Ishikawa (cell line): ENCODE measurements around the gene FAM170B.

ENCODE experiments used
- CEBPB ChIP-seq: IDR thresholded peaks from 2 replicates; pipeline ENCODE4 v1.6.1; 2012
- CREB1 ChIP-seq: IDR thresholded peaks from 2 replicates; pipeline ENCODE4 v1.6.1; 2012; ENCODE audit warnings: low read depth
- EGR1 ChIP-seq: IDR thresholded peaks from 2 replicates; pipeline ENCODE4 v1.6.1; 2012
- EP300 ChIP-seq: IDR thresholded peaks from 2 replicates; pipeline ENCODE4 v1.6.1; 2012; ENCODE audit warnings: borderline replicate concordance
- FOXM1 ChIP-seq: IDR thresholded peaks from 2 replicates; pipeline ENCODE4 v1.6.1; 2012; ENCODE audit warnings: low read depth, borderline replicate concordance
- NFIC ChIP-seq: IDR thresholded peaks from 2 replicates; pipeline ENCODE4 v1.6.1; 2012
- RAD21 ChIP-seq: IDR thresholded peaks from 2 replicates; pipeline ENCODE4 v1.6.1; 2012; ENCODE audit warnings: low read depth
- TAF1 ChIP-seq: IDR thresholded peaks from 2 replicates; pipeline ENCODE4 v1.6.1; 2012; ENCODE audit warnings: low read depth, mild to moderate bottlenecking
- TCF12 ChIP-seq: IDR thresholded peaks from 2 replicates; pipeline ENCODE4 v1.6.1; 2012; ENCODE audit warnings: low read depth
- TEAD4 ChIP-seq: IDR thresholded peaks from 2 replicates; pipeline ENCODE4 v1.6.1; 2012
- YY1 ChIP-seq: IDR thresholded peaks from 2 replicates; pipeline ENCODE4 v1.6.1; 2012; ENCODE audit warnings: low read depth
- ZBTB7A ChIP-seq: IDR thresholded peaks from 2 replicates; pipeline ENCODE4 v1.6.1; 2012; ENCODE audit warnings: low read depth
- TF ChIP-seq, protein P1 (sequence below): IDR thresholded peaks from 2 replicates; pipeline ENCODE4 v1.6.1; 2012
- TF ChIP-seq, protein P2 (sequence below): IDR thresholded peaks from 2 replicates; pipeline ENCODE4 v1.6.1; 2012
- TF ChIP-seq, protein P3 (sequence below): IDR thresholded peaks from 2 replicates; pipeline ENCODE4 v1.6.1; 2012; ENCODE audit warnings: low read depth, mild to moderate bottlenecking

FAM170B gene

DNA sequence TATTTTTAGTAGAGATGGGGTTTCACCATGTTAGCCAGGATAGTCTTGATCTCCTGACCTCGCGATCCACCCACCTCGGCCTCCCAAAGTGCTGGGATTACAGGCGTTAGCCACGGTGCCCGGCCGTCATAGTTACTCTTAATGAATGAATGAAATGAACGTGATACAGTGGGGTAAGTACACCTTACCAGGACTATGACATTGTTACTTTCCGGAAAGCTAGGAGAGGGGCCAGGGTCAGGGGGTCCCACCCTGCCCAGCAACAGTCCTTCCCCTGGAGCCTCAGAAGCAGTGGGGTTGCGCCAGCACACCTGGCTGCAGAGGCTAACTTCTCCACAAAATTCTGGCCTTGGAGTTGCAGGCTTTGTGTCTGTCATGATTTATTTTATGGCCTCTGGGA lies 39.9 kb downstream of the FAM170B start:
- TF ChIP-seq FOXM1 (no peak), TCF12 (no peak), TAF1 (no peak), TEAD4 (no peak), EP300 (no peak), CREB1 (no peak), CEBPB (no peak), EGR1 (no peak), RAD21 (no peak), NFIC (no peak), ZBTB7A (no peak), YY1 (no peak)
- TF ChIP-seq, protein P1, sequence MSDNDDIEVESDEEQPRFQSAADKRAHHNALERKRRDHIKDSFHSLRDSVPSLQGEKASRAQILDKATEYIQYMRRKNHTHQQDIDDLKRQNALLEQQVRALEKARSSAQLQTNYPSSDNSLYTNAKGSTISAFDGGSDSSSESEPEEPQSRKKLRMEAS = no peak

DNA sequence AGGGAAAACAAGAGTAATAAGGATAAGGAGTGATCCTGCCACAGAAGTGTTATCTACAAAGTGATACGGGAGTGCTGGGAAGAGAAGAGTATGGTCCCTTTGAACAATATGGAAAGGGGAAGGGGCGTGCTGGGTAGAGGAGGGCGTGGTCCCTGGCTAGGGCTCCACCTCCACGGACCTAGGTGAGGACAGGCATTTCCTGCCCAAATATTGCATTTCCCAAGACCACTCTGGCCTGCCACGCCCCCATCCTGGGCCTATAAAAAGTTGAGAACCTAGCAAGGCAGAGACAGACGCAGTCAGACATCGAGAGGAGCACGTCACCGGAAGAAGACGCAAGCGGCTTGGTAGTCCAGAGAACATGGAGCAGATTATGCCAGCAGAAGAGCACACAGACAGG lies 41.3 kb downstream of the FAM170B start:
- TF ChIP-seq YY1 = no peak
- TF ChIP-seq TEAD4 = no peak
- TF ChIP-seq EP300 = no peak
- no peak for TF ChIP-seq RAD21
- no peak for TF ChIP-seq CEBPB
- no peak for TF ChIP-seq ZBTB7A
- no peak for TF ChIP-seq NFIC

DNA sequence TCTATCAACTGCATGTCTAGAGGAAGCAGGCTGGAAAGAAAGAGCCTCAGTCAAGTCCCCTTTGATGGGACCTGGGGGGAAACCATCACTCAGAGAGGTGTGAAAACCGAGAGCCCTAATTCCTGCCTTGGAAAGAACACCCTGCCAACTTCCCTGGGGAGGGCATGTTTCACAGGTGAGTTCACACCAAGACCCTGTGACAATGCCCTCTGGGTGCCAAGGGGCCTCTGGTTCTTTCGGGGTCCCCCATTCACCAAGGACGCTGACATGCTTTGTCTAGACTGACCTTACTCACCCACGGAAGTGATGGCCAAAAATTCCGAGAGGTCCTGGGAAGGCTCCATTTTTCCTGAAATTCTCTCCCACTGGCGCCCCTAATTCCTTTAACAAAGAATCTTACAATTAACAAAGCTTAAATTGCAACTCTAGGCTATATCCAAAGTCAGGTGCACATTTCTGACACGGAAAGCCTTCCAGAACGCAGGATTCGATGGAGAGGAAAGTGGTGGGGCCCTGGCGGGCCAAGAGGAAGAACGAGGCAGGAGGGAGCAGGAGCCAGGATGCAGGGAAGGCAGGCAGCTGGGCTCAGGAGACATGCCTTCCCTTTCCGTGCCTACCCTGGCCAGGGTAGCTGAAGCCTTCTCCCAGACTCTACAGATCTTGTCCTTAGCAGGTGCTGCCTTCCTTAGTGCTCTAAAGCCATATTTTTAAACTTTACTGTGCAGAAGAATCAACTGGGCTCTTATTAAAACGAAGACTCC lies 42.2 kb downstream of the FAM170B start:
- TF ChIP-seq FOXM1 = no peak
- TF ChIP-seq CEBPB = no peak
- TF ChIP-seq, protein P2, sequence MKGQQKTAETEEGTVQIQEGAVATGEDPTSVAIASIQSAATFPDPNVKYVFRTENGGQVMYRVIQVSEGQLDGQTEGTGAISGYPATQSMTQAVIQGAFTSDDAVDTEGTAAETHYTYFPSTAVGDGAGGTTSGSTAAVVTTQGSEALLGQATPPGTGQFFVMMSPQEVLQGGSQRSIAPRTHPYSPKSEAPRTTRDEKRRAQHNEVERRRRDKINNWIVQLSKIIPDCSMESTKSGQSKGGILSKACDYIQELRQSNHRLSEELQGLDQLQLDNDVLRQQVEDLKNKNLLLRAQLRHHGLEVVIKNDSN = no peak
- no peak for TF ChIP-seq ZBTB7A
- TF ChIP-seq EGR1 = no peak
- no peak for TF ChIP-seq CREB1

DNA sequence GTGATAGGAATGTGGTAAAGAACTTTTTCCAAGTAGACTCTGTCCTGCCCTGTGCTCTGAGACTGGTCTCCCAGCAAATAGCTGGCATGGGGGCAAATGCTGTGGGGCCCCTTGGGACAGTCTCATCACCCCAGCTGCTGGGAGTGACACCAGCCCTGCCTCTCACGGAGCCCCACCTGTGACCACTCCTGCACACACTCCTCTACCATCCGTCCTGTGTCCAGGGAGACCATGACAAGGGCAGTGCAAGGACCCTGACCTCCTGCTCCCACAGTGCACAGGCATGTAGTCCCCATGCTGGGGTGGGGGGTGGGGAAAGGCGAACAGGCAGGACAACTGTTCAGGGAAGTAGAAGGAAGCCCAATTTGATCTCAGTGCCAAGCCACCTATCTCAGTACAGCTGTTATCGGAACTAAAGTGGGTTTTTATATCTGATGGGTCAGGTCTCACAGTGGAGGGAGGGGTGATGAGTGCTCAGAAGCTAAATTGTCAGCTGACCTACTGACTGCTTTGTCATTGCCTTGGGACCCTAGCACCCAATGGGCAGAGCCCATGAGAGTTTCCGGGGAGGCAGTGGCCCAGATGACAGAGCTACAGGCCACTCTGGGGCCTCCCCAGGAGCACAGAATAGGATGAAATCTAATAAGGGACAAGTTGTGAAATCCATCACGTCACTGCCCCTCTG lies 43.0 kb downstream of the FAM170B start:
- no peak for TF ChIP-seq TAF1
- TF ChIP-seq, protein P3, sequence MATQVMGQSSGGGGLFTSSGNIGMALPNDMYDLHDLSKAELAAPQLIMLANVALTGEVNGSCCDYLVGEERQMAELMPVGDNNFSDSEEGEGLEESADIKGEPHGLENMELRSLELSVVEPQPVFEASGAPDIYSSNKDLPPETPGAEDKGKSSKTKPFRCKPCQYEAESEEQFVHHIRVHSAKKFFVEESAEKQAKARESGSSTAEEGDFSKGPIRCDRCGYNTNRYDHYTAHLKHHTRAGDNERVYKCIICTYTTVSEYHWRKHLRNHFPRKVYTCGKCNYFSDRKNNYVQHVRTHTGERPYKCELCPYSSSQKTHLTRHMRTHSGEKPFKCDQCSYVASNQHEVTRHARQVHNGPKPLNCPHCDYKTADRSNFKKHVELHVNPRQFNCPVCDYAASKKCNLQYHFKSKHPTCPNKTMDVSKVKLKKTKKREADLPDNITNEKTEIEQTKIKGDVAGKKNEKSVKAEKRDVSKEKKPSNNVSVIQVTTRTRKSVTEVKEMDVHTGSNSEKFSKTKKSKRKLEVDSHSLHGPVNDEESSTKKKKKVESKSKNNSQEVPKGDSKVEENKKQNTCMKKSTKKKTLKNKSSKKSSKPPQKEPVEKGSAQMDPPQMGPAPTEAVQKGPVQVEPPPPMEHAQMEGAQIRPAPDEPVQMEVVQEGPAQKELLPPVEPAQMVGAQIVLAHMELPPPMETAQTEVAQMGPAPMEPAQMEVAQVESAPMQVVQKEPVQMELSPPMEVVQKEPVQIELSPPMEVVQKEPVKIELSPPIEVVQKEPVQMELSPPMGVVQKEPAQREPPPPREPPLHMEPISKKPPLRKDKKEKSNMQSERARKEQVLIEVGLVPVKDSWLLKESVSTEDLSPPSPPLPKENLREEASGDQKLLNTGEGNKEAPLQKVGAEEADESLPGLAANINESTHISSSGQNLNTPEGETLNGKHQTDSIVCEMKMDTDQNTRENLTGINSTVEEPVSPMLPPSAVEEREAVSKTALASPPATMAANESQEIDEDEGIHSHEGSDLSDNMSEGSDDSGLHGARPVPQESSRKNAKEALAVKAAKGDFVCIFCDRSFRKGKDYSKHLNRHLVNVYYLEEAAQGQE = no peak
- TF ChIP-seq TCF12 = no peak
- TF ChIP-seq, protein P1 = no peak
- TF ChIP-seq EP300 = no peak
- no peak for TF ChIP-seq YY1
- TF ChIP-seq NFIC = no peak
- TF ChIP-seq EGR1 = no peak
- TF ChIP-seq CREB1 = no peak
- TF ChIP-seq CEBPB = no peak
- TF ChIP-seq, protein P2 = no peak
- no peak for TF ChIP-seq TEAD4
- TF ChIP-seq ZBTB7A = no peak

DNA sequence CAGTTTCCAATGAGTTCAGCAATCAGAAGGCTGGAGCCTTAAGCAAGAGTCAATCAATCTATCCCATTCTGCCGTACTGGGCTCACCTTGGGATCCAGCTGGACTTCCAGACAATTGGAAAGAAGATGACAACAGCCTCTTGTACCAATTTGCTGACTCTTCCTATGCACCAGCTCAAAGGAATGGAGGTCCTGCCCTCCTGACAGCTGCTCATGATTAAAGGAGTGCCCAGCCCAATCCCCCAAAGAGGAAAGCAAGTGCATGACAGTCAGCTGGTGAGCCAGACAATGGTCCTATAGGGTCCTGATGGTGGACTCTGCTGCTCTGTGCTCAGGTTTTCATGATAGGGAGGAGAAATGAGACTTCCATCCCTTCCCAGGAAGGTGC lies 43.6 kb downstream of the FAM170B start:
- TF ChIP-seq, protein P2 = no peak
- no peak for TF ChIP-seq TEAD4
- TF ChIP-seq TCF12 = no peak
- no peak for TF ChIP-seq ZBTB7A
- TF ChIP-seq CEBPB = no peak
- no peak for TF ChIP-seq TAF1
- no peak for TF ChIP-seq YY1
- TF ChIP-seq EP300 = no peak
- TF ChIP-seq, protein P1 = no peak
- TF ChIP-seq FOXM1 = no peak
- TF ChIP-seq RAD21 = no peak
- no peak for TF ChIP-seq CREB1
- no peak for TF ChIP-seq EGR1
- TF ChIP-seq NFIC = no peak
- TF ChIP-seq, protein P3 = no peak
